ENCODE data around the gene CLEC2L.

DNA sequence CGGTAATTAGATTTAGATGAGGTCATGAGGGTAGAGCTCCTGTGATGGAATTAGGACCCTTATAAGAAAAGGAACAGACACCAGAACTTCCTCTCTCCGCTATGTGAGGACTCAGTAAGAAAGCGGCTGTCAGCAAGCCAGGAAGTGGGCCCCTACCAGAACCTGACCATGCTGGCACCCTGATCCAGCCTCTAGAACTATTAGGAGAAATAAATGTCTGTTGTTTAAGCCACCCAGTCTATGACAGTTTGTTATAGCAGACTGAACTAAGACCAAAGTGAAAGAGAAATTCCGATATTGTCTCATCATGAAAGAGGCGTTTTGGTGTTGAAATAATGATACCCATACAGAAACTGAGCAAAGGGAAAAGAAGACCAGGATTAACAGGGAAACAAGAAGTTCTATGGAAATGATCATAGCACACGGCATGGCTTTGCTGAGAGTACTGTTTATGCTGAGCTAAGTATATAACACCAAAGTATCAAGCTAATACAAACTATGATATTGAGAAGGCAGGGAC is 9.2 kb downstream of the CLEC2L start:
- TF ChIP-seq, protein P1, sequence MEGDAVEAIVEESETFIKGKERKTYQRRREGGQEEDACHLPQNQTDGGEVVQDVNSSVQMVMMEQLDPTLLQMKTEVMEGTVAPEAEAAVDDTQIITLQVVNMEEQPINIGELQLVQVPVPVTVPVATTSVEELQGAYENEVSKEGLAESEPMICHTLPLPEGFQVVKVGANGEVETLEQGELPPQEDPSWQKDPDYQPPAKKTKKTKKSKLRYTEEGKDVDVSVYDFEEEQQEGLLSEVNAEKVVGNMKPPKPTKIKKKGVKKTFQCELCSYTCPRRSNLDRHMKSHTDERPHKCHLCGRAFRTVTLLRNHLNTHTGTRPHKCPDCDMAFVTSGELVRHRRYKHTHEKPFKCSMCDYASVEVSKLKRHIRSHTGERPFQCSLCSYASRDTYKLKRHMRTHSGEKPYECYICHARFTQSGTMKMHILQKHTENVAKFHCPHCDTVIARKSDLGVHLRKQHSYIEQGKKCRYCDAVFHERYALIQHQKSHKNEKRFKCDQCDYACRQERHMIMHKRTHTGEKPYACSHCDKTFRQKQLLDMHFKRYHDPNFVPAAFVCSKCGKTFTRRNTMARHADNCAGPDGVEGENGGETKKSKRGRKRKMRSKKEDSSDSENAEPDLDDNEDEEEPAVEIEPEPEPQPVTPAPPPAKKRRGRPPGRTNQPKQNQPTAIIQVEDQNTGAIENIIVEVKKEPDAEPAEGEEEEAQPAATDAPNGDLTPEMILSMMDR (IDR thresholded peaks at IDR 0.05; ENCODE audit: insufficient read depth, low read length, poor library complexity, severe bottlenecking): no peak
- TF ChIP-seq EZH2phosphoT487 (conservative IDR thresholded peaks at IDR 0.05; ENCODE audit: low read length): no peak
